ENCODE measurements around the gene PLK1. TPM values are rescaled to one million over a fixed set of nuclear protein-coding genes. Genes with fewer than 3 reads are reported as not detected.

PLK1 gene
- total RNA-seq, 4 donors from 2014 or later, result 2.4 to 5.9 (median 4.4) TPM

DNA sequence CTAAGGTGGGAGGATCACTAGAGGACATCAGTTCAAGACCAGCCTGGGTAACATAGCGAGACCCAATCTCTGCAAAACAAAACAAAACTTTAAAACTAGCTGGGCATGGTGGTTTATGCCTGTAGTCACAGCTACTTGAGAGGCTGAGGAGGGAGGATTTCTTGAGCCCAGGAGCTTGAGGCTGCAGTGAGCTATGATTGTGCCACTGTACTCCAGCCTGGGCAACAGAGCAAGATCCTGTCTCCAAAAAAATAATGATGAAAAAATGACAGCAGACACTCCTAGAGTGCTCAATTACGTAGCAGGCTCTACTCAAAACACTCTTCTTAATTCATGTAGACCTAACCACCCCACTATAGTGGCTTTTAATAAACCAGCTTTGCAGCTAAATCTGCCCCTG is 21.4 kb downstream of the PLK1 start:
- DNase-seq (ENCODE audit: low spot score in 2 of 2), result no peak
- no peak for TF ChIP-seq POLR2A (IDR thresholded peaks at IDR 0.05)
- TF ChIP-seq, protein P1, sequence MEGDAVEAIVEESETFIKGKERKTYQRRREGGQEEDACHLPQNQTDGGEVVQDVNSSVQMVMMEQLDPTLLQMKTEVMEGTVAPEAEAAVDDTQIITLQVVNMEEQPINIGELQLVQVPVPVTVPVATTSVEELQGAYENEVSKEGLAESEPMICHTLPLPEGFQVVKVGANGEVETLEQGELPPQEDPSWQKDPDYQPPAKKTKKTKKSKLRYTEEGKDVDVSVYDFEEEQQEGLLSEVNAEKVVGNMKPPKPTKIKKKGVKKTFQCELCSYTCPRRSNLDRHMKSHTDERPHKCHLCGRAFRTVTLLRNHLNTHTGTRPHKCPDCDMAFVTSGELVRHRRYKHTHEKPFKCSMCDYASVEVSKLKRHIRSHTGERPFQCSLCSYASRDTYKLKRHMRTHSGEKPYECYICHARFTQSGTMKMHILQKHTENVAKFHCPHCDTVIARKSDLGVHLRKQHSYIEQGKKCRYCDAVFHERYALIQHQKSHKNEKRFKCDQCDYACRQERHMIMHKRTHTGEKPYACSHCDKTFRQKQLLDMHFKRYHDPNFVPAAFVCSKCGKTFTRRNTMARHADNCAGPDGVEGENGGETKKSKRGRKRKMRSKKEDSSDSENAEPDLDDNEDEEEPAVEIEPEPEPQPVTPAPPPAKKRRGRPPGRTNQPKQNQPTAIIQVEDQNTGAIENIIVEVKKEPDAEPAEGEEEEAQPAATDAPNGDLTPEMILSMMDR (IDR thresholded peaks at IDR 0.05), result no peak
- no peak overlapping the region for H3K4me3 ChIP-seq (ENCODE audit: low read depth, poor library complexity, severe bottlenecking)
- 80 to 82% methylated on average over 2 of the region's 2 CpGs for WGBS, 2 donors
- intact Hi-C loops (cut with DNase I; ENCODE audit: low total_unique reads), result no loop called here

DNA sequence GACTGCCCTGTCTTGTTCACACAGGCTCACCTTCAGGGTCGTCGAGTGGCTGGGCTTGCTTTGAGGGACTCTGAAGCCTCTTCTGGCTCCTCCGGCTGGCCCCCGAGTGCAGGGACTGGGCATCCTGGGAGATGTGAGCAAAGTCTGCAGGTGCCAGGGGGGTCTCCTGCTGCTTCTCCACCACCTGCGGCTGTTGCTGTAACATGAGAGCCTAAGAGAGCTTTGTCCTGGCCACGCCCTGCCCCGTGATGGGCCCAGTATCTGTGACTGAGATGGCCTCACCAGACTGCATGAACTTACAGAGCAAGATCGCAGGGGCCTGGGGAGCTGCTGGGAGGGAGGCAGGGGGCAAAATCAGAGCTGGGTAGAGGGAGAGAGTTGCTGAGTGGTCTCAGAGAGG is 21.8 kb downstream of the PLK1 start:
- DNase-seq (ENCODE audit: low spot score in 2 of 2), result no peak
- intact Hi-C loops (cut with DNase I; ENCODE audit: low total_unique reads), result no loop called here
- WGBS, 2 donors, result 26 to 39% methylated on average over 6 to 8 of the region's 8 CpGs

DNA sequence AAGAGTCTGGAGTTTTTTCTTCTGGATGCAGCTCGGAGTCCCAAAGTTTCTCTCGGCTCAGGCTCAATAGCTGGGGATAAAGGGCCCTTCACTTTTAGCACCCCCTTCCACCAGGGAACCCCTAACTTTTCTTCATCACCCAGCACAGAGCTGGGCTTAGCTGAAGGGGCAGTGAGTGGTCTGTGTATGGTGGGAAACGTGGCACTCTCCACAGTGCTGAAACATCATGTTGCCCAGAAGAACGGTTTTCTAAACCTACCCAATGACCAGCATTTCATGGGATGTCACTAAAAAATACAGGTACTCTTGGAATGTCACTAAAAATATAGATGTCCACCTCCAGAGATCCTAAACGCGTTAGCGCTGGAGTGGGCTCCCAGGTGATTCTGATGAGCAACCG is 22.4 kb downstream of the PLK1 start:
- 63 to 75% methylated on average over 8 of the region's 8 CpGs for WGBS, 2 donors
- DNase-seq (ENCODE audit: low spot score in 2 of 2), result no peak
- TF ChIP-seq, protein P1 (IDR thresholded peaks at IDR 0.05), result no peak
- TF ChIP-seq POLR2A (IDR thresholded peaks at IDR 0.05), result no peak
- intact Hi-C loops (cut with DNase I; ENCODE audit: low total_unique reads), result no loop called here
- H3K4me3 ChIP-seq (ENCODE audit: low read depth, poor library complexity, severe bottlenecking), result no peak overlapping the region

More for the DNA sequence above, 21.8 kb downstream of the PLK1 start:
- no peak overlapping the region for H3K4me3 ChIP-seq (ENCODE audit: low read depth, poor library complexity, severe bottlenecking)
- no peak for TF ChIP-seq POLR2A (IDR thresholded peaks at IDR 0.05)
- TF ChIP-seq, protein P1 (IDR thresholded peaks at IDR 0.05), result no peak

DNA sequence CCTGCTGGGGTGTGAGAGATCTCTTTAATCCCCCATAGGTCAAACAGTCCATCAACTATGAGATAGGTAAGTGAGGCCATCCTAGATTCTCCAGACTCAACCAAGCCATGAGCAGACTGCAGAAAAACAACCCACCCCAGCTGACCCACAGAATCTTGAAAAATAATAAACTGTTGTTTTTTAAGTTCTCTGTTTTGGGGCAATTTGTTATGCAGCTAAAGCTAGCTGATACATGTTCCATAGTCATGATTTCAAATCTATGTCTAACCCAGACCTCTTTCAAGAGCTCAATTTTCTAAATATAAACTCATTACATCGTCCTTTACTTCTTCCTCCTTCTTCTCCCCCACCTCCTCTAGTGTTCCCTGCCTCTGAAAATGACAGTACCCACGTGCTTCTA is 24.3 kb downstream of the PLK1 start:
- no peak for DNase-seq (ENCODE audit: low spot score in 2 of 2)
- no peak for TF ChIP-seq POLR2A (IDR thresholded peaks at IDR 0.05)
- TF ChIP-seq, protein P1 (IDR thresholded peaks at IDR 0.05), result no peak
- intact Hi-C loops (cut with DNase I; ENCODE audit: low total_unique reads), result no loop called here
- no peak overlapping the region for H3K4me3 ChIP-seq (ENCODE audit: low read depth, poor library complexity, severe bottlenecking)
- 71 to 72% methylated on average over 2 of the region's 2 CpGs for WGBS, 2 donors

DNA sequence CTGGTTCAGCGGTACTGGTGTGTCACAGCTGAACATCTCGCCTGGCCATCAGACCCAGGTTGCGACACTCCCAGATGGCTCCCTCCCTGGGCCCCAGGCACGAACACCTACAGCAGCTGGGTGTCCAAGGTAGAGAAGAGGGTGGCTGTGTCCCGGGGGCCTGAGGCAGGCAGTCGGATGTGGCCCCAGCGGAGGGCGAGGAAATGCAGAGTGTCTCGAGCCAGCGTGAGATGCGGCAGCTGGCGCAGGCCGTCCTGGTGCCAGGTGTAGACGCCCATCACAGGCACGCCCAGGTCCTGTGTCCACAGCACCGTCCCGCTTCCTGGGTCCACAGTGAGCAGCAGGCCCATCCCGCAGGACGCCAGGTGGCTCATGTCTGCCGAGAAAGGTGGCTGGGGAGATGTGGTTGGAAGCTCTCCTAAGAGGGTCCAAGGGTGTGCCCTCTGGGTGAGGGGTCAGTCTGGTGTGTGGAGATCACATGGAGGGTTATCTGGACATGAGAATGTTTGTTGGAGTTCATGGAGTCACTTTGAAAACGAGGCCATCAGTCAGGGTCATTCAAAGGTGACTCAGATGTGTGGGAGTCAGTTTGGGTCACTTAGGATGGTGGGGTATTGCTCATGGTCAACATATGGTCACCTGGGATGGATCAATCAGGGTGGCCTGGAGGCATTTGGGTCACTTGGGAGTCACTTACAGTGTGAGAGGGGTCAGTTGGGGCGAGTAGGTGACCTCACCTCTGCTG is 26.3 kb downstream of the PLK1 start:
- no peak for DNase-seq (ENCODE audit: low spot score in 2 of 2)
- no peak for TF ChIP-seq POLR2A (IDR thresholded peaks at IDR 0.05)
- H3K4me3 ChIP-seq (ENCODE audit: low read depth, poor library complexity, severe bottlenecking), result no peak overlapping the region
- intact Hi-C loops (cut with DNase I; ENCODE audit: low total_unique reads), result no loop called here
- WGBS, 2 donors, result 84 to 85% methylated on average over 17 to 19 of the region's 22 CpGs

DNA sequence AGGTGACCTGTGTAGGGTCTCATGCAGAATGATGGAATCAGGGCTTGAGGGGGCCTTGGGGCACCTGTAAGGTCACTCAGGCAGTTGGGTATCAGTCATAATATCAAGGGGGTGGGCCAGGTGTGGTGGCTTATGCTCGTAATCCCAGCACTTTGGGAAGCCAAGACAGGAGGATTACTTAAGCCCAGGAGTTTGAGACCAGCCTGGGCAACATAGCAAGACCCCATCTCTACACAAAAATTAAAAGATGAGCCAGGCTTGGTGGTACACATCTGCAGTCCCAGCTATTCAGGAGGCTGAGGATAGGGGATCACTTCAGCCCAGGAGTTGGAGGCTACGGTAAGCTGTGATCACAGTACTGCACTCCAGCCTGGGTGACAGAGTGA is 26.8 kb downstream of the PLK1 start:
- 76 to 86% methylated on average over 2 of the region's 2 CpGs for WGBS, 2 donors
- TF ChIP-seq, protein P1 (IDR thresholded peaks at IDR 0.05), result no peak
- intact Hi-C loops (cut with DNase I; ENCODE audit: low total_unique reads), result no loop called here

More for the DNA sequence above, 26.8 kb downstream of the PLK1 start:
- no peak for DNase-seq (ENCODE audit: low spot score in 2 of 2)
- no peak overlapping the region for H3K4me3 ChIP-seq (ENCODE audit: low read depth, poor library complexity, severe bottlenecking)

Measured in lower leg skin (tissue), 4 donors.